ENCODE measurements around the gene MAPKAP1.

The MAPKAP1 gene

GRCh38 chr9:125642311-125642710 lies 64.7 kb downstream of the MAPKAP1 start:
- no peak for DNase-seq (ENCODE audit: low read depth)

GRCh38 chr9:125639057-125639456 lies 68.0 kb downstream of the MAPKAP1 start:
- no peak for DNase-seq (ENCODE audit: low read depth)

- no peak for DNase-seq (ENCODE audit: low read depth)
Observed at GRCh38 chr9:125638239-125639045, 68.6 kb downstream of the MAPKAP1 start.

- no peak for DNase-seq (ENCODE audit: low read depth)
Observed at GRCh38 chr9:125637241-125637640, 69.8 kb downstream of the MAPKAP1 start.

- no peak for DNase-seq (ENCODE audit: low read depth)
Observed at GRCh38 chr9:125635888-125636287, 71.1 kb downstream of the MAPKAP1 start.

GRCh38 chr9:125634040-125634717 lies 72.8 kb downstream of the MAPKAP1 start:
- no peak for DNase-seq (ENCODE audit: low read depth)

GRCh38 chr9:125633116-125633745 lies 73.8 kb downstream of the MAPKAP1 start:
- DNase-seq (ENCODE audit: low read depth), result no peak

- no peak for DNase-seq (ENCODE audit: low read depth)
Observed at GRCh38 chr9:125632321-125633115, 74.5 kb downstream of the MAPKAP1 start.

GRCh38 chr9:125631391-125632085 lies 75.5 kb downstream of the MAPKAP1 start:
- DNase-seq (ENCODE audit: low read depth), result no peak

GRCh38 chr9:125630436-125630835 lies 76.6 kb downstream of the MAPKAP1 start:
- DNase-seq (ENCODE audit: low read depth), result no peak

- DNase-seq (ENCODE audit: low read depth), result no peak
Observed at GRCh38 chr9:125629446-125629845, 77.6 kb downstream of the MAPKAP1 start.

GRCh38 chr9:125626187-125626586 lies 80.8 kb downstream of the MAPKAP1 start:
- DNase-seq (ENCODE audit: low read depth), result no peak

GRCh38 chr9:125621170-125621569 lies 85.8 kb downstream of the MAPKAP1 start:
- DNase-seq (ENCODE audit: low read depth), result no peak

GRCh38 chr9:125620216-125620615 lies 86.8 kb downstream of the MAPKAP1 start:
- DNase-seq (ENCODE audit: low read depth), result no peak

GRCh38 chr9:125617087-125617486 lies 89.9 kb downstream of the MAPKAP1 start:
- DNase-seq (ENCODE audit: low read depth), result no peak

GRCh38 chr9:125613141-125613540 lies 93.9 kb downstream of the MAPKAP1 start:
- no peak for DNase-seq (ENCODE audit: low read depth)

GRCh38 chr9:125612616-125613015 lies 94.4 kb downstream of the MAPKAP1 start:
- no peak for DNase-seq (ENCODE audit: low read depth)

- DNase-seq (ENCODE audit: low read depth), result no peak
Observed at GRCh38 chr9:125611121-125611765, 95.8 kb downstream of the MAPKAP1 start.

- no peak for DNase-seq (ENCODE audit: low read depth)
Observed at GRCh38 chr9:125609744-125610143, 97.3 kb downstream of the MAPKAP1 start.

GRCh38 chr9:125608489-125609224 lies 98.4 kb downstream of the MAPKAP1 start:
- DNase-seq (ENCODE audit: low read depth), result no peak
